Right atrium auricular region (tissue), 2 donors: ENCODE measurements around the gene NLRP9. TPM values are rescaled to one million over a fixed set of nuclear protein-coding genes. Genes with fewer than 3 reads are reported as not detected.

Experiments
- DNase-seq: peaks from one replicate; pipeline ENCODE4 v3.0.0-alpha.2; 2019; ENCODE audit warnings: low spot score
- H3K27ac ChIP-seq, 2 donors: fragments of 200-600 bp; sonication (generic); 1 replicate in 1 of 2; 2 replicates in 1 of 2; pipeline ENCODE4 v1.5.1; 2016 to 2019
- H3K27me3 ChIP-seq, 2 donors: fragments of 200-600 bp; sonication (generic); one replicate each; pipeline versions ENCODE4 v1.5.1 to v1.6.0; 2017 to 2019
- H3K36me3 ChIP-seq: fragments of 200-600 bp; sonication (generic); one replicate; pipeline ENCODE4 v1.5.1; 2016
- H3K4me1 ChIP-seq, 2 donors: fragments of 200-600 bp; sonication (generic); one replicate each; pipeline versions ENCODE4 v1.5.1 to v1.6.0; 2017 to 2019
- H3K4me3 ChIP-seq, 2 donors: fragments of 200-600 bp; sonication (generic); 1 replicate in 1 of 2; 2 replicates in 1 of 2; pipeline ENCODE4 v1.5.1; 2017 to 2019; ENCODE audit warnings: mild to moderate bottlenecking in 1 of 2, moderate library complexity in 1 of 2
- H3K9me3 ChIP-seq, 2 donors: fragments of 200-600 bp; sonication (generic); one replicate each; pipeline ENCODE4 v1.5.1; 2019
- CTCF ChIP-seq, 2 donors: fragments of 200-600 bp; sonication (generic); IDR thresholded peaks; one replicate each; pipeline ENCODE4 v1.5.1; 2019; ENCODE audit warnings: antibody characterized with exemption in 2 of 2
- total RNA-seq, 2 donors: library from RNA; depleted of rRNA; stranded (reverse); fragments of >200 nt; gene quantifications; one replicate each; pipeline ENCODE4 v1.1.0, GENCODE V29; 2016

The NLRP9 gene
- total RNA-seq, 2 donors from 2014 or later: not detected

DNA sequence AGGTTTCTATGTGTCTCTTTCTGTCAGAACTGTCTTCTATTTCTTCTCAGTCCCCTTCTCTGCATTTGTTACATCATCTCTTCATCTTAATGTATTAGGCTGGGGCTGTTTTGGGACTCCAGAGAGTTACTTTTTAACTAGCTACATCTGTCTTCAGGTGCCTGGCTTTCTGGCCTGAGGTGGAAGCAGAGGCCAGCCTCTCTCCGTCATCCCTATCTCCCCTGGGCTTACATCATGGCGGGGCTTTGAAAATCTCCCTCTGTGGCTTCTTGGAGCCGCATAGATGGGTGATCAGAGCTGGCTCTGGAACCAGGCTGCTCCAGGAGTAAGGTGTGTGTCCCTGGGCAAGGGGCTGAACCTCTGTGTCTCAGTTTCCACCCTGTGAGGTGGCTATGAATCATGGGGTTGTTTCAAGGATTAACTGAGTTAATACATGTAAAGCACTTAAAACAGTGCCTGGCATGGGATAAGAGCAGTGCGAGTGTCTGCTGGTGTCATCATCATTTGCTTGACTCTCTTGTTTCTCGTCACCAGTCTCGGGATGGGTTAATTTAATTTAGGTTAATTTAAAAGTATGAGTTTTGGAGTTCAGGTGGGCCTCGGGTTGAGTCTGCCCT lies 61.2 kb downstream of the NLRP9 start:
- H3K36me3 ChIP-seq: peaks cover 48% of the 10 kb centered on the region
- H3K4me1 ChIP-seq: peaks cover 0 to 59% of the 10 kb centered on the region in 2 donors
- no peak for DNase-seq
- H3K27me3 ChIP-seq: no peaks in the 10 kb centered on the region
- TF ChIP-seq CTCF (IDR thresholded peaks at IDR 0.05): no peak
- peak overlapping the region in 1 of 2 donors; percentile 87 for H3K4me3 ChIP-seq
- H3K9me3 ChIP-seq: no peaks in the 10 kb centered on the region
- H3K27ac ChIP-seq: peak overlapping the region; percentile 83 to 90

- H3K4me1 ChIP-seq: peaks cover 0 to 59% of the 10 kb centered on the region in 2 donors
- peak in 1 of 2 donors; percentile 25 for TF ChIP-seq CTCF (IDR thresholded peaks at IDR 0.05)
- no peak for DNase-seq
- H3K9me3 ChIP-seq: no peaks in the 10 kb centered on the region
- no peaks in the 10 kb centered on the region for H3K27me3 ChIP-seq
- peak overlapping the region; percentile 1 to 87 for H3K4me3 ChIP-seq
- peaks cover 42% of the 10 kb centered on the region for H3K36me3 ChIP-seq
- peak overlapping the region; percentile 83 to 90 for H3K27ac ChIP-seq
These were observed 61.8 kb downstream of the NLRP9 start for GRCh38 chr19:55676383-55676782.

GRCh38 chr19:55675661-55676354 lies 62.4 kb downstream of the NLRP9 start:
- TF ChIP-seq CTCF (IDR thresholded peaks at IDR 0.05): no peak
- peak overlapping the region; percentile 83 to 90 for H3K27ac ChIP-seq
- H3K4me1 ChIP-seq: peaks cover 0 to 59% of the 10 kb centered on the region in 2 donors
- H3K9me3 ChIP-seq: no peaks in the 10 kb centered on the region
- H3K36me3 ChIP-seq: peaks cover 39% of the 10 kb centered on the region
- H3K4me3 ChIP-seq: peak overlapping the region; percentile 87
- H3K27me3 ChIP-seq: no peaks in the 10 kb centered on the region
- no peak for DNase-seq

- Histone ChIP-seq H3K27me3 (no peaks in the 10 kb centered on the region), H3K27ac (peak within 1 kb of the TSS; percentile 83 to 90), H3K9me3 (no peaks in the 10 kb centered on the region), H3K36me3 (peaks cover 40% of the 10 kb centered on the region), H3K4me3 (peak within 1 kb of the TSS; percentile 87), H3K4me1 (peaks cover 0 to 55% of the 10 kb centered on the region in 2 donors)
- TF ChIP-seq CTCF (IDR thresholded peaks at IDR 0.05): no peak
- DNase-seq: peak; percentile 95
These were observed 63.2 kb downstream of the NLRP9 start, which contains the start of gene EPN1 for GRCh38 chr19:55674841-55675660. Gene EPN1 (plus strand): TSS chr19:55675226. CDS start chr19:55678628, 3,402 bp downstream.

DNA sequence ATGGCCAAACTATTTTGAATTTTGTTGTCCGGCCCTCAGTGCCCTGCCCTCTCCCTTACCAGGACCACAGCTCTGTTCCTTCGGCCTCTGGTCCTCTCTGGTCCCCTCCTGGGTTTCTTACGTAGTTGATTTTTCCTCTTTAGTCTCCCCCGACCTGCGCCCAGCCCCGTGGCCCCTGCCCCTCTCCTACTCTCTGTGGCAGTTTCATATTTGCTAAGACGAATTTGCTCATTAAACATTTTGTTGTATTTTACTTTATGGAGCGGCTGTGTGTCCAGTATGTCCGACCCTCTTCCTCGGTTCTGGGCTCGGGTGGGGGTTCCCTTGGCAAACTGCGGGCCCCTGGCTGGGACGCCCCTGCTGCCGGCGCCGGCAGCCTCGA lies 63.8 kb downstream of the NLRP9 start:
- no peak for TF ChIP-seq CTCF (IDR thresholded peaks at IDR 0.05)
- no peaks in the 10 kb centered on the region for H3K9me3 ChIP-seq
- peak overlapping the region; percentile 83 to 90 for H3K27ac ChIP-seq
- DNase-seq: no peak
- H3K4me3 ChIP-seq: peak overlapping the region; percentile 87
- no peaks in the 10 kb centered on the region for H3K27me3 ChIP-seq
- peaks cover 0 to 54% of the 10 kb centered on the region in 2 donors for H3K4me1 ChIP-seq
- H3K36me3 ChIP-seq: peaks cover 40% of the 10 kb centered on the region
